HG03457 (cell line): ENCODE data around the gene ZNF597.

Source experiments
- ATAC-seq: cut with Tn5 transposase; IDR thresholded peaks from one replicate; pipeline ENCODE4 v1.9.1; 2021; ENCODE audit warnings: moderate number of reproducible peaks; ENCODE audit not compliant: unreplicated experiment

Gene ZNF597, protein sequence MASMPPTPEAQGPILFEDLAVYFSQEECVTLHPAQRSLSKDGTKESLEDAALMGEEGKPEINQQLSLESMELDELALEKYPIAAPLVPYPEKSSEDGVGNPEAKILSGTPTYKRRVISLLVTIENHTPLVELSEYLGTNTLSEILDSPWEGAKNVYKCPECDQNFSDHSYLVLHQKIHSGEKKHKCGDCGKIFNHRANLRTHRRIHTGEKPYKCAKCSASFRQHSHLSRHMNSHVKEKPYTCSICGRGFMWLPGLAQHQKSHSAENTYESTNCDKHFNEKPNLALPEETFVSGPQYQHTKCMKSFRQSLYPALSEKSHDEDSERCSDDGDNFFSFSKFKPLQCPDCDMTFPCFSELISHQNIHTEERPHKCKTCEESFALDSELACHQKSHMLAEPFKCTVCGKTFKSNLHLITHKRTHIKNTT

DNA sequence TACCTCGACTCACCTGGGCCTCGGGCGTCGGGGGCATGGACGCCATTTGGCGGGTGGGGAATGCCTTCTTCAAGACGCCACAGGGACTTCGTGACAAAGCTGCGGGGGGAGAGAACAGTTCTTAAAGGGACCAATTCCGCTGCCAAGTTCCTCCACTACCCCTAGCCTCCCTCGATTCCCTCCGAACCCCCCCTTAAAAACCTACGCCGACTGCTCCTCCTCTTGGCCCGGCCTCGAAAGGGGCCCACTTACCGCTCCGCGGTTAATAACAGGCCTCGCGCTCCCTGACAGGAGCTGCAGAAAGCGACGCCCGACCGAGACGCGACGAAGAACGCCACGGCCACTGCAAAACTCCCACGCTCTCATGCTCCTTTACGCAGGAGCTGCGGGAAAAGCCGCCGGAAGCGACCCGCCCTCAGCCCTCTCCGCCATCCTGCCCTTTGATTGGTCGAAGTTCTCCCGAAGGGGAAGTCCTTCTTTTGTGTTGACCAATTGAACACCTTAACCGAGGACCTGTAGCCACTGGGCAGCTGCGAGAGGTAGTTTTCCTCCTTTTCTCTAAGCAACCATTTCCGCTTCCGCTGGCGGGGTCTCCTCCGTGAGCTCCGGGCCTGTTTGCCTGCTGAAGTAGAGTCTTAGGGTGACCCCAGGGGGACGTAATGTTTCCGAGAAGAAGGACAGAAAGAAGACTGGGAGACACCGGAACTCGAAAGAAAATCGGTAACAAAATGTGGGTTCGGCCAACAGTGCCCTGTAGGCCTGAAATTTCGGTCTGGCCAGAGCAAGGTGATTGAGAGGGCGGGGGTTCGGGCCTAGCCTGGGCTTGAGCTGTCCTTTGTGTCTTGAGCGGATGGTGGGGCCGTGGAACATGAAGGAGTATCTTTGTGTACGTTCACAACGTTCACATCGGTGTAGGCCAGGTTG, at the start of gene ZNF597, which contains the start of gene NAA60:
Gene ZNF597 (minus strand): TSS at position 397 of the 924 bp plus-strand sequence. CDS start 351 bp downstream, at position 46.
Gene NAA60 (plus strand): TSS at position 573 of the 924 bp plus-strand sequence. CDS start 32,548 bp downstream, outside the sequence.
- peak; percentile 68 for ATAC-seq

DNA sequence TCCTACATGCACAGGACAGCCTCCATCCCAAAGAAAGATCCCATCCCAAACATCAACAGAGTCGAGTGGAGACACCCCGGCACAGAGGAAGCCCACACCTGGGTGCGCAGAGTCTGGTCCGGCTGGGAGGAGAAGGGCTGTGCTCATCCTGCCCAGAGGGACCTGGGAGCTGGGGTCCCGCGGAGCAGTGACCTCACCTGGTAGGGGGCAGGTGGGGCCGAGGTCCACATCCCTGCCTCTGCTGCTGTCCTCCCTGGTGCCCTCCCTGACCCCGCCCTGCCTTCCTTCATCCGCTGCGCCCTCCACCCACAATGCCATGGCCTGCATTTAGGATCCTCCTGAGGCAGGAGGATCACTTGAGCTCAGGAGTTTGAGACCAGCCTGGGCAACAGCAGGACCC, 49.1 kb upstream of the ZNF597 start:
- no peak for ATAC-seq

DNA sequence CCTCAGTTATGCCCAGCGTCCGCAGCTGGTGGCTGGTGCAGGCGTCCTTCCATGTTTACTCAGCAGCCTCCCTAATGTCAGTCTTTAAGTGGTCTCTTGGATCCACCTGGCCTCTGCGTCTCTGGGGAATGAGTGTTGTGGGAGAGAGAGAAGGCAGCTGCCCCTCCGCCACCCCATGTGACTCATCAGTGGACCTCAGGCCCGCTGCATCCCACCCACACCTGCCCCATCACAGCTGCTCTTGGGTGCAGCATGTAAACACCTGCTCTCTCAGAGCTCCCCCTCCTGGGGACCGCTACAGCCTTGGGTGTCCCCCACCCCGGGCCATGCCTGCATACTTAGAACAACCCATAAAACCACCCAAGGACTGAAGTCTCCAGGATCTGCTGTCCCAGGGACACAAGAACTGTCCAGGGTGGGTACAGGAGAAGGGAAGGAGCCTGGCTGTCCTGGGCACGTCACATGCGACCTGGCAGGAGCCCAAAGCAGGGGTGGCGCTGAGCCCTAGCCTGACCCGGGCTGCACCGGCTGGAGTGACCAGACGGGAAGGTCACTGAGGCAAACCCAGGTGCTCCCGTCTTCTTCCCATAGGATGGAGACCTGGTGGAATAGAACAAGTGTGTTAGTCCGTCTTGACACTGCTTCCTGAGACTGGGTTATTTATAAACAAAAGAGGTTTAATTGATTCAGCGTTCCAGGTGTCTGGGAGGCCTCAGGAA, 47.8 kb upstream of the ZNF597 start:
- no peak for ATAC-seq

DNA sequence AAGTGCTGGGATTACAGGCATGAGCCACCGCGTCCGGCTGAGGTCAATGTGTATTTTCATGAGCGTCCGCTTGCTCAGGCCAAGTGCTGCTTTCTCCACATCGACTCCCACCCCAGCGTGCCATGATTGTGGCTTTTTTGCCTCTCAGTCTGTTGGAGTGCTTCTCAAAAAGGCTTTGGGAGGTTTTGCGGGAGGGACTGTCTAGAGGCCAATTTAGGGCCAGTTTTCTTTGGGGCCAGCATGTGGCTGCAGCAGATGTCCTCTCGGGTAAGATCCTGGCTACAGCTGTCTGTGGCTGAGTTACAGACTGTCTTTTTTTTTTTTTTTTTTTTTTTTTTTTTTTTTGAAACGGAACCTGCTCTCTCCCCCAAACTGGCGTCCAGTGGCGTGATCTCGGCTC, 45.5 kb upstream of the ZNF597 start:
- ATAC-seq: no peak

DNA sequence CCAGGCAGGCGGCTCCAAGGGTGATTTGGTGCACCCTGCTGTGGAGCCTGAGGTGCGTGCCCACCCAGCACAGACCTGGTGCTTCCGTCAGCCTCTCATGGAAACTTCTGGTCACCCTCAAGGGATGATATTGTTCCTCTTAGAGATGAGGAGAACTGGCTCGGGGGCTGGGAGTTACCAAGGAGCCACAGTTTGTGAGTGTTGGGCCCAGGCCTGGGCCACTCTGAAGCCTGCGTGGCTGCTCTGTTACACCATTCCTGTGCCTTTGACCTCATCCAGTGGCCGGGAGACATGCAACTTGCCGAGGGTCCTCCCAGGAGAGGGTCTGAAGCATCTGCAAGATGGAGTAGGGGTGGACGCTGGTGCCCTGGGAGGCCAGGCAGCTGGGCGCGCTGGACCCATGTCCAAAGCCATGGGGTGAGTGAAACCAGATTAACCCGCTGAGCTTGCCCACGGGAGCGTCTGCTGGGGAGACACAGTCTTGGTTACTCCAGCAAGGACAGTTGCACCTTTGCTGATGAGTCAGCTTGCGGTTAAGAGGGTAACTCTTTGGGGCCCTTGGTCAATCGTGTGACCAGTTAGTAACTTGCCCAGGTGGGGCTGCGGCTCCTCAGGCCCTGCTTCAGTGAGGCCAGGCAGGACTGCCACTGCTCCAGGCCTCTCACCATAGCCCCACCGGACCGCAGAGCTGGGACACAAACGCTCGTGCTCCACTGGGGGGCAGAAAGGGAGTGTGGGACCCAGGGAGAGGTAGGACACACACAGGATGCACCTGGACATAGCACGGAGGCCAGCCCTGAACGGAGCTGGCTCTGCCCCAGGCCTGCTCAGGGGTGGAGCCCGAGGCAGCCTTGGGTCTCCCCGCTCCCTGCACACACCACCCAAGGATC, 44.5 kb upstream of the ZNF597 start:
- no peak for ATAC-seq

DNA sequence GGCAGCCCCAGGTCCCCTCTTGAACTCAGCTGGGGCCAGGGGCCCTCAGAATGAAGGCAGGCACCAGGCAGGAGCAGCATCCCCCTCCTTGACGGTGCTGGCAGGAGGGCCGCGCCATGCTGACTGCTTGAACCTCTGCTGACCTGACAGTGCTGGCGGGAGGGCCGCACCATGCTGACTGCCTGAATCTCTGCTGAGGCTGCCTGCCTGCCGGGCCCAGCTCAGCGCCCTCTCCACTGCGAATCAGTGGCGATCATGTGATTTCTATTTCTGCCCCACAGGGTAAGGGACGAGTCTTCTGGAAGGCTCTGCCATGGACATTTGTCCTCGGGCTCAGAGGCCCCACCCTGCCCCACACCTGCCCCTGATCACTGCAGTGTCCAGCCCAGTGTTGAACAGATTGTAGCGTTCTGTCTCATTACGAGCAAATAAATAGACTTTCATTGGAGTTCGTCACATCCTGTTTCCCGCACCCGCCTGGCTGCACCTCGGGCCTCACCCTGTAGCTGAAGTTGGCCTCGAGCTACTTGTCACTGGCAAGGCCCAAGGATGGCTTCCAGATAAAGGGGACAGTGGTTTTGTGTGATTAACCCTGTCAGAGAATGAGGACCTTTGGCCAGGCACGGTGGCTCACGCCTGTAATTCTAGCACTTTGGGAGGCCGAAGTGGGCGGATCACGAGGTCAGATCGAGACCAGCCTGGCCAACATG, 43.4 kb upstream of the ZNF597 start:
- no peak for ATAC-seq

DNA sequence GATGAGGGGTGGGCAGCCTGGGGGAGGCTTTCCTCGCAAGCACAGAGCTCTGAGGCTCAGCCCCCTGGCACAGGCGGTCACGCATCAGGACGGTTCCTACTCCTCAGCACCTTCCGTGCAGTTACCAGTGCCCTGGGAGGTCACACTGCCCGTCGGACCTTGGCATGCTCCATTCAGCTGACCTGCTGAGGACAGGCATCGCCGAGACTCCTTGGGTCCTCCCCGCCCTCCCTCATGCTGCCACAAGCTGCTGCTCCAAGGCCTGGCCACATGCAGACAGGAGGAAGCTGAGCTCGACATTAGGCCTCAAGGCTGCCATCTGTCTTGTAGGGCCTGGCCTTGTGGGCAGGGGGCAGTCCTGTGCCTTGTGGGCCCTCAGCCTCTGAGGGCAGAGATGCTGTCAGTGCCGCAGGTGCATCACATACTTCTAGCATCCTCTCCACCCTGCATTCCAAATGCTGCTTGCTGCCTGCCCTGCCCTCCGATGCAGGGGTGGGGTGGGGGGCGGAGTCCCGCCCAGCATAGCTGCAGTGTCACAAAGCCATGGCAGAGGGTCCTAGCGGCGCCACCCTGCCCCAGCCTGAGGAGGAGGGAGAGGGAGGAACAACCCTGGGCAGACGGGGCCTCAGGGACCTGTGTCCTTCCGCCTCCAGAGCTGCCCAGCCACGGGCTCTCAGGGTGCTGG, 42.7 kb upstream of the ZNF597 start:
- ATAC-seq: no peak

DNA sequence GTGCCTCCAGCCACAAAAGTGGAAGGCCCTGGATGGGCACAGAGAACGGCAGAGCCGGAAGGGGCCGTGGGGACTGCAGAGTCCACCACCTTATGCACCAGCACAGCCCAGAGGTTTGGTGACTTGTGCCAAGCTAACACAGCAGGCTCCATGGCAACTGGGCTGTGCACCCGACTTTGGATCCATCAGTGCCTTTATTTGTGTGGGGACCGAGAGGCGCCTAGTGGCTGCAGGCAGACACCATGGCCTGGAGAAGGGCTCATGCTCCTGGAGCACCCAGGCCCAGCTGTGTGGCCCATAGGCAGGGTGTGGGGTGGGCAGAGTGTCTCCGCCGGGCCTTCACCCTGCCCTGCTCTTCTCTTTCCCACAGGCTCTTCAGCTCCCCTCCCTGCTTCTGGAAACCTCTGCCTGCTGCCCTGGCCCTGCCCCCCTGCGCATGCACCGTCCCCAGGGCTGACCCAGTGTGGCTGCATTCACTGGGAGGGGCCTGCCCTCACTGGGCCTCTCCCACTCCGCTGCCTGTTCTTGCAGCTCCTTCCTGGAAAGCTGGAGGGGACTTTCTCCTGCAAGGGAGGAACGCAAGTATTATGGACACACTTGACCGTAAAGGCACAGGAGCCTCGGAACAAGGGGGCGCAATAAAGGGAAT, 41.9 kb upstream of the ZNF597 start:
- ATAC-seq: no peak

DNA sequence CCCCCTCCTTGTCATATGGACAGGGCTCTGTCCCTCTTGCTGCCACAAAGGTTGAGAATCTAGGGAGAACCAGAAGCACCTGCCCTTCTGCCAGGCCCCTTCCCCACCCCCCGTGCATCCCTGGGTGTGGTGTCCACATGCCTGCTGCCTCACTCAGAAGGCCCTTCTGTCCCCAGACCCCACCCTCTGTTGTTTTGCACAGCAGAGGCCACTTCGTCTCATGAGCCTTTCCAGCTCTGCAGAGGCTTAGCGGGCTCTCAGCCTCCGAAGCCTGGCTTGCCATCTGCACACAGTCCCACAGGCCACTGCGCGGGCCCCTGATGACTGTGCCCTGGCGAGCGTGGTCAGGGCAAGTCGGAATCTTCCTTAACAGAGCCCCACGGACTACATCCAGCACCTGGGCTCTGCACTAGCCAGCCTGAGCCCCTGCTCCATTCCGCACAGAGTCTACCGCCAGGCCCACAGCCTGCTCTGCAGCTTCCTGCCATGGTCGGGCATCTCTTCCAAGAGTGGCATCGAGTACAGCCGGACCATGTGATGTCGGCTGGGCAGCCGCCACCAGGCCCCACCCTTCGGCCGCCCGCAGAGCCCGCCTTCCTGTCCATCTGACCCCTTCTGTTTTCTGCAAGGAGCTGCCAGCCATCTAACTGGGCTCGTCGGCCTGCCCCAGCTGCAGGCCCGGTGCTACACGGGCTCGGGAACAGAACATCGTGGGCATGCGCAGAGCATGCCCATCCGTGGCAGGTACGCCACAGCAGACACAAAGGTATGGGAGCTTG, 41.2 kb upstream of the ZNF597 start:
- no peak for ATAC-seq

DNA sequence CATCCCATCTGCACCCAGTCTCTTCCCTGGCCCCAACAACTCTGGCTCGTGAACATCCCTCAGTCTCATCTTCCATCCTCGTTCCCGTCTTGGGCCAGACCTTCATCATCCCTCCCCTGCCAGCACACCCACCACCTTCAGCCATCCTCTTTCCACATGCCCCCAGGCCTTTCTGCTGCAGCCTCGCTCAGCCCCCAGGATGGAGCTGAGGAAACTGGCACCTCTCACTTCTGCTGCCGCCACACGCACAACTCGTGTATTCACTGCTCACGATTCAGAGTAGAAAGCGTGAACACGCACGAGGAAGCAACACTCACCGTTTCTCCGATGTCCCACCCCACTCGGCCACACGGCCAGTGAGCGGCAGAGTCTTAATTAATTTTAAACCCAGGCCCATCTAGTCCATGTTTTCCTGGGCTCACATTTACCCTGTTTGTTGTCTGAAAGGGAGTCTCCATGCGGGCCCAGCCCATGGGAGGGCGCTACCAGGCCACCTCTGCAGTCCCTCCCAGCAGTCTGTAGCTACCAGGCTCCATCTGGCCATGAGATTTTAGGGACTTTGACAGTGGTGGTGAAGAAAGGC, 39.4 kb upstream of the ZNF597 start:
- ATAC-seq: no peak

DNA sequence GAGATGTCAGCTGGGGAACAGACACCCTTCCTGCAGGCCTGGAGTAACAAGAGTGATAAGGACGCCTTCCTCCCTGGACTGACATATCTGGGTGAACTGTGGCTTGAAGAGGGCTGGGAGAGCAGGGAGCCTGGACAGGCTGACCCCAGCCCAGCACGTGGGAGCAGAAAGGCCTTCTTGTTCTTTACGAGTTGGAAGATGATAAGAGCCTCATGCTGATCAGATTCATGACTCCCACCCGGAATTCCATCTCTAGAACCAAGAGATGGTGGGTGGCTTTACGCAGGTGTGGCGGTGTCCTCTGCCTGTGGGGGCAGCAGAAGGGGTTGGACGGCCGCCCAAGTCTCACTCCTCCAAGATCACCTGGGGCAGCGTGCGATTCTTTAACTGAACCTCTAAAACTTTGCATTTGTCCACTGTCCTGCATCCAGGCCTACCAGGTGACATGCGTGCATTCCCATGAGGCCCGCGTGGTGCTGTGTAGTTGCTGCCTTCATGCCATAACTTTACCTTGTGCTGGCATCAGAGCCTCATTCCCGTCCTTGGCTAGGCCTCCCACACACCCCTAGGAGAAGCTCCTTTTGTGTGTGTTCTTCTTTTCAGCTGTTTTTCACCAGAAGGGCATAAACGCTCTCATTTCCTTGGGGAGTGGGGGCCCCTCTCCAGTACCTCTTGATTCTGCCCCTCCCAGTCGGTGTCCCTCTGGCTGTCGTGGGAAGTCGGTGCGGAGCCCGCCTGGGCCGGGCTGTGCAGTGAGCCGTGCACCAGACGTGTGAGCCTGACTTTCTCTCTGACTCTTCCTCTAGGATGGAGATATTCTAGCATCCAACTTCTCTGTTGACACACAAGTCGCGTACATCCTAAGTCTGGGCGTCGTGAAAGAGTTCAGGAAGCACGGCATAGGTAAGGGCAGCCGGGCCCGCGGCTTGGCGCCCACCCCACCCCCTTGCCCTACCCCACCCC, 38.7 kb upstream of the ZNF597 start:
- ATAC-seq: no peak

DNA sequence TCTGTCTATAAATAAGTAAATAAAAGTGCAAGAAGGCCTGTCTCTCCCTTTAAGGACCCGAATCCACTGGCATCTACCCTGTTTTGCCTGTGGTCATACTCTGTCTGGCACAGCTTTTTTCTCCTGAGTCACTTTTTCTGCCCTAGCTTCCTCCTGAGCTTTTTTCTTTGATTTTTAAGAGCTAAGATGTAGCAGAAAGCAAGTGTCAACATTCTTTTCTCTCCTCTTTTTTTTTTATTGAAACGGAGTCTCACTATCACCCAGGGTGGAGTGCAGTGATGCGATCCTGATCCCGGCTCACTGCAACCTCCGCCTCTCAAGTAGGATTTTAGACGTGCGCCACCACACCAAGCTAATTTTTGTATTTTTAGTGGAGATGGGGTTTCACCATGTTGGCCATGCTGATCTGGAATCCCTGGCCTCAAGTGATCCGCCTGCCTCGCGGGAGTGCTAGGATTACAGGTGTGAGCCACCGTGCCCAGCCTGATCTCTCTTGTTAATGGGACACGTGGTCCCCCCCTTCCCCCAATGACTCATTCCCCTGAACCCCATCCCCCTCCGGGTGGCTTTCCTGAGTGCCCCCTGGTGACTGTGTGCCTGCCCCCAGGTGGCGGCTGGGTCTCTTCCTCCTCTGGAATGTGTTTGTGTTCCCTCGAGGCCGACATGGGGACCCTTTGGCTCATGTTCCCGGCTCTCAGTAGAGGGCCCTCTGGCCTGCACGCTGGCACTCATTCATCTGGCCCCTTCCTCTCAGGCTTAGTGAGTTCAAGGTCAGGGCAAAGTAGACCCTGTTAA, 37.8 kb upstream of the ZNF597 start:
- ATAC-seq: no peak

DNA sequence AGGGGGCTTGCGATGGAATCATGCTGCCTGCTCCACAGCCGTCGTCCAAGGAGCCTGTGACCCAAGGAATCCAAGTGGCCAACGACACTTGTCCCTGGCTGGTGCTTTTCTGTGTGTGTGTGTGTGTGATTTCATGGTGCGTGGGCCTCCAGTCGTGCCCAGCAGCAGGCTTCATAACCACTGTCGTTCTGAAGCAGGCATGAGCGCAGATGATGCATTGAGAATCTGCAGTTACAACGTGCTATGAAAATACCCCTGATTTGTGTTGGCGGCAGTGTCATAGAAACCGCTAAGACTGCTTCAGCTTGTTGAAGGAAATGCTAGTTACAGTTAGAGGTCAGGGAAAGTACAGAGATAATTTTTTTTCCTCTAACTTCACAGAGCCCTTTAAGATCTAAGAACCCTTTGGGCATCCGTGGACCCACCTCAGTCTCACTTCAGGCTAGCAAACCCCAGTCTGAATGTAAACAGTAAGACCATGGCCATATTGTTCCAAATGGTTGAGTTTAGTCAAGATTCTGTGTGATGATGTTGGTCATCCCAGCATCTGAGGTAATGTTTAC, 36.4 kb upstream of the ZNF597 start:
- ATAC-seq: no peak

DNA sequence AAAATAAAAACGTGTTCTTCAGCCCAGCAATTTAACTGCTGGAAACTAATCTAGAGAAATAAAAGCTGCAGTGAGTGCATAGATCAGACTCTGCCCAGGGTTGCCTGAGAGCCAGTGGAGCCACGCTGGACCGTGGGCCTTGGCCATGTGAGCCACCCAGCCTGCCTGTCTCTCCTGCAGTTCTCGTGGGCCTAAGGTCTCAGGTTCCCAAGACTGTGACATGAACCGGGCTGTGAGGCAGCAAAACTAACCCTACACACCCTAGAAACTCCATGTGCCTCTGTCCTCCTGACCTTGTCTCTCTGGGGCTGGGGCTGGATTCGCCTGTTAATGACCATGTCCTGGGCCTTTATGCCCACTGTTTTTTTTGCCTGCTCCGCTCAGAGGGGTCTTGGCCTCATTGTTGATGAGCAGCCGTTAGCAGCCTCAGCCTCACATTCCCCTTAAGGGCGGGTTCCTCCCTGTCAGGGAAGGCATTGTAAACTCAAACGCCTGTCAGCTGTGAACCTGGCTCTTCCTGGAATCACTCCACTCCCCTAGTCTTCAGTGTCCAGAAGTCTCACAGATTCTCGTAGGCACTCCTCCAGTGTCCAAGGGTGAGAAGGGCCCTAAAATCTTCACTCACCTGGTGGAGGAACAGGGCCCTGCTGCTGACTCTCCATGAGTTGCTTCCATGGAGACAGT, 35.1 kb upstream of the ZNF597 start:
- no peak for ATAC-seq
